ENCODE measurements around the gene LHX8. TPM values are rescaled to one million over a fixed set of nuclear protein-coding genes. Genes with fewer than 3 reads are reported as not detected.

Gene LHX8
- total and polyA plus RNA-seq, 9 of the 15 experiments (the other 6 are each of a cell fraction or from before 2014, with no cell fraction given) = not detected

GRCh38 chr1:75135573-75136194 is 1.5 kb downstream of the LHX8 start:
- H3K4me3 ChIP-seq = no peak overlapping the region

More at GRCh38 chr1:75135573-75136194, 1.5 kb downstream of the LHX8 start:
- POLR2A ChIA-PET = interaction anchor here (0.6 to 1.1 kb wide), 3 partner anchors 13 to 395 kb away, joined by 3 read pairs; no protein-coding TSS in a partner anchor
- FAIRE-seq (no peak), ATAC-seq (no peak), DNase-seq (ENCODE audit: extremely low read depth in 1 of 4, low spot score in 3 of 4) (no peak)
- CTCF ChIA-PET (ENCODE audit: low intra/inter-chr PET ratio) = no interaction called here
- in situ Hi-C loops (cut with MboI) (no loop called here), intact Hi-C loops (cut with micrococcal nuclease) (no loop called here)
- Histone ChIP-seq H2AFZ (ENCODE audit: low read depth, low read length) (no peak overlapping the region), H3K4me2 (ENCODE audit: insufficient read depth, low read length) (no peak overlapping the region), H3K79me2 (ENCODE audit: control insufficient read depth, insufficient read depth, low read length) (no peaks in the 10 kb centered on the region), H3K36me3 (ENCODE audit: control insufficient read depth, insufficient read depth, low read length) (no peaks in the 10 kb centered on the region), H3K9ac (ENCODE audit: insufficient read depth in 1 of 2, low read depth in 2 of 2, low read length in 2 of 2) (no peak overlapping the region), H3K27me3 (ENCODE audit: control insufficient read depth in 2 of 2, insufficient read depth in 2 of 2, low read length in 2 of 2) (peaks cover 57 to 58% of the 10 kb centered on the region in 2 experiments), H3K9me1 (ENCODE audit: control insufficient read depth, insufficient read depth, low read length) (no peaks in the 10 kb centered on the region), H3K27ac (ENCODE audit: extremely low read depth, low read depth, low read length) (no peak overlapping the region), H4K20me1 (replicated peaks; ENCODE audit: control insufficient read depth, insufficient read depth, low read length) (no peaks in the 10 kb centered on the region), H3K4me1 (replicated peaks in 1 of 2; ENCODE audit: control insufficient read depth in 2 of 2, insufficient read depth in 2 of 2, low read length in 2 of 2) (peaks cover 0 to 10% of the 10 kb centered on the region in 2 experiments; a peak in 1 of 5 replicates), H3K9me3 (replicated peaks; ENCODE audit: control insufficient read depth, insufficient read depth, low read depth, low read length) (no peaks in the 10 kb centered on the region)
- TF ChIP-seq E2F6 (IDR thresholded peaks at IDR 0.05; ENCODE audit: borderline replicate concordance in 1 of 2, extremely low read depth in 1 of 2, insufficient read depth in 1 of 2, insufficient read length in 1 of 2, low read depth in 1 of 2, low read length in 1 of 2, poor library complexity in 1 of 2, severe bottlenecking in 1 of 2) (no peak), ZNF584 (CRISPR knock-in tag; IDR thresholded peaks at IDR 0.05; ENCODE audit: low read depth) (no peak), POLR3A (IDR thresholded peaks at IDR 0.05; ENCODE audit: borderline replicate concordance, extremely low read depth, insufficient read depth, insufficient read length) (no peak), ZBTB9 (CRISPR knock-in tag; IDR thresholded peaks at IDR 0.05) (no peak), SRF (CRISPR knock-in tag; IDR thresholded peaks at IDR 0.05) (no peak), ZNF551 (CRISPR knock-in tag; IDR thresholded peaks at IDR 0.05) (no peak), CBX5 (IDR thresholded peaks at IDR 0.05; ENCODE audit: borderline replicate concordance, low read depth) (no peak), ZNF311 (CRISPR knock-in tag; IDR thresholded peaks at IDR 0.05) (no peak), RNF2 (IDR thresholded peaks at IDR 0.05) (peak; percentile 17; the same call in 1 of the 2 replicates), MYBL2 (IDR thresholded peaks at IDR 0.05; ENCODE audit: low read depth) (no peak), MYBL2 (CRISPR knock-in tag; IDR thresholded peaks at IDR 0.05; ENCODE audit: borderline replicate concordance) (no peak), CBX8 (IDR thresholded peaks at IDR 0.05; ENCODE audit: borderline replicate concordance, extremely low read depth, low read depth, low read length, poor library complexity, severe bottlenecking) (peak; percentile 94), HSF4 (CRISPR knock-in tag; IDR thresholded peaks at IDR 0.05; ENCODE audit: borderline replicate concordance) (no peak), MBD1 (CRISPR knock-in tag; IDR thresholded peaks at IDR 0.05) (no peak)
- 6% methylated on average over 16 of the region's 23 CpGs for WGBS (ENCODE audit: insufficient coverage, low coverage, missing lambda C conversion rate)
- no TSS peak for BruUV-seq (replicated peaks)
